GM19025 (cell line): ENCODE data around the gene CARD10.

Source experiments
- ATAC-seq: cut with Tn5 transposase; IDR thresholded peaks from one replicate; pipeline ENCODE4 v1.9.1; 2021; ENCODE audit warnings: mild to moderate bottlenecking, low read depth, moderate library complexity; ENCODE audit not compliant: unreplicated experiment

CARD10 gene

GRCh38 chr22:37445501-37445900 lies 73.7 kb downstream of the CARD10 start:
- ATAC-seq, result no peak

GRCh38 chr22:37443977-37444376 lies 75.2 kb downstream of the CARD10 start:
- ATAC-seq, result no peak

- no peak for ATAC-seq
These were observed 76.1 kb downstream of the CARD10 start for GRCh38 chr22:37443086-37443485.

- no peak for ATAC-seq
These were observed 76.7 kb downstream of the CARD10 start for GRCh38 chr22:37442537-37442936.

GRCh38 chr22:37442135-37442534 lies 77.1 kb downstream of the CARD10 start:
- ATAC-seq, result no peak

DNA sequence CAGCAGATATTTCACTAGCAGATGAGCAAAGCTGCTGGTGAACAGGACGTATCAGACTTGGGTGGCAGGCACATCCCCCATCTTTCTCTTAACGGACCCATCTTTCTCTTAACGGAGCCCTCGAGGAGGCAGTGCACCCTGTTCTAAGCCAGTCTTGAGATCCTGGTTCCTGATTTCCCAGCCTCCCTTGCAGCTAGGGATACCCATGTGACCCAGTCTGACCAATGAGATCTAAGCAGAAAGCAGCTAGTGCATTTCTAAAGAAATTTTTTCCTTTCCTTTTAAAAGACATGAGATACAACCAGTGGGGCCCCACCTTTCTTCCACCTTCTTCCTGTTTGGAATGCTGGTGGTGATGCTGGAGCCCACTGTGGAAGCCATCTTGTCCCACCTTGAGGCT lies 78.3 kb downstream of the CARD10 start:
- ATAC-seq, result no peak
